KMS-11 (cell line): ENCODE measurements around the gene MAPRE3.

Experiments
- H2AFZ ChIP-seq: fragments of 200-600 bp; sonication (generic); 2 replicates; pipeline ENCODE4 v1.6.1; 2016; ENCODE audit warnings: antibody characterized with exemption, mixed run types, low read depth
- H3K27ac ChIP-seq: fragments of 200-600 bp; sonication (generic); 2 replicates; pipeline ENCODE4 v1.6.1; 2016; ENCODE audit warnings: mild to moderate bottlenecking, mixed run types
- H3K27me3 ChIP-seq: fragments of 200-600 bp; sonication (generic); 2 replicates; pipeline ENCODE4 v1.6.1; 2017; ENCODE audit warnings: mild to moderate bottlenecking, low read depth, mixed run types, moderate library complexity; ENCODE audit not compliant: insufficient read depth
- H3K36me3 ChIP-seq: fragments of 200-600 bp; sonication (generic); 2 replicates; pipeline ENCODE4 v1.6.1; 2017; ENCODE audit warnings: mild to moderate bottlenecking, mixed run types; ENCODE audit not compliant: insufficient read depth
- H3K4me1 ChIP-seq: fragments of 200-600 bp; sonication (generic); 2 replicates; pipeline ENCODE4 v1.6.1; 2016; ENCODE audit warnings: mild to moderate bottlenecking, low read depth, mixed run types; ENCODE audit not compliant: poor library complexity, severe bottlenecking
- H3K4me2 ChIP-seq: fragments of 200-600 bp; sonication (generic); 2 replicates; pipeline ENCODE4 v1.7.0; 2016; ENCODE audit warnings: mild to moderate bottlenecking, mixed run types
- H3K4me3 ChIP-seq: fragments of 200-600 bp; sonication (generic); IDR thresholded peaks from 2 replicates; pipeline ENCODE4 v1.6.1; 2017; ENCODE audit warnings: low read depth, low read length, mixed read lengths; ENCODE audit not compliant: insufficient read depth
- H3K79me2 ChIP-seq: fragments of 200-600 bp; sonication (generic); 2 replicates; pipeline ENCODE4 v1.6.1; 2016; ENCODE audit warnings: low read depth, mixed run types; ENCODE audit not compliant: insufficient read depth
- H3K9ac ChIP-seq: fragments of 200-600 bp; sonication (generic); 2 replicates; pipeline ENCODE4 v1.6.1; 2016; ENCODE audit warnings: mild to moderate bottlenecking, mixed run types
- H4K20me1 ChIP-seq: fragments of 200-600 bp; sonication (generic); 2 replicates; pipeline ENCODE4 v1.6.1; 2016; ENCODE audit warnings: mild to moderate bottlenecking, mixed run types; ENCODE audit not compliant: insufficient read depth
- CTCF ChIP-seq: fragments of 200-600 bp; sonication (generic); conservative IDR thresholded peaks from 2 replicates; pipeline ENCODE4 v1.6.1; 2017; ENCODE audit warnings: low read depth, mild to moderate bottlenecking, antibody characterized with exemption, low read length, moderate library complexity, mixed read lengths

MAPRE3 gene

GRCh38 chr2:27069961-27070618 is 99.7 kb downstream of the MAPRE3 start:
- peak overlapping the region; percentile 84 for H3K4me2 ChIP-seq
- peaks cover 20% of the 10 kb centered on the region for H3K79me2 ChIP-seq
- H3K27ac ChIP-seq = no peak overlapping the region
- H2AFZ ChIP-seq = no peak overlapping the region
- H3K27me3 ChIP-seq = no peaks in the 10 kb centered on the region
- no peaks in the 10 kb centered on the region for H4K20me1 ChIP-seq
- H3K36me3 ChIP-seq = no peaks in the 10 kb centered on the region
- H3K4me1 ChIP-seq = peaks cover 23% of the 10 kb centered on the region
- H3K9ac ChIP-seq = no peak overlapping the region
- H3K4me3 ChIP-seq = no peak overlapping the region
- no peak for TF ChIP-seq CTCF

DNA sequence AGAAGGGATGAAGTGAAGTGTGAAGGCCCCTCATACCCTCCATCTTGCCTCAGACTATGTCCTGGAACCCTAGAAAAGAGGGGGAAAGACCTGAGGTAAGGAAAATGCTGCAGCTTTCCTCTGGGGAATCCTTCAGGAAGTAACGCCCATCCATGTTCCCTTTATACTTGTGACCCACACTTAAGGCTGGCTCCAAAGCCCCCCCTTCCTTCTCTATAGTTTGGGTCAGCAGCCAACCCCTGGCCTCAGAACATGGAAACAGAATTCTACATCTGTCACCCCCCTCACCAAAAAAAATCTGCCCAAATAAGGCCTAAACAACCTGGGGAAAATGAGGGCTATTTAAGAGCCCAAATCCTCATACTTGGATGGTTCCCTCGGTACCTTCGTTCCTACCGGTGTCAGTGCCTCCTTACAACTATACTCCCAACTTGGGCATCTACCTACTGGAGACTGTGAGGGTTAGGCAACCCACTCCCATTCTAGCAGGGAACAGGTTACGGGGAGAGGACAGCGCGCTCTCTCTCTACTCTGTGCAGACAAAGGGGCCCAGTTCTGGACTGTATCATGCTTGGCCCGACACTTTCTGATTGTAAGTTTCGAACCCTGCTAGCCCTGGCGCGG is 100.3 kb downstream of the MAPRE3 start:
- Histone ChIP-seq H3K36me3 (no peaks in the 10 kb centered on the region), H3K27me3 (no peaks in the 10 kb centered on the region), H3K4me2 (peak overlapping the region; percentile 84), H2AFZ (peak overlapping the region; percentile 69), H4K20me1 (no peaks in the 10 kb centered on the region), H3K79me2 (peaks cover 20% of the 10 kb centered on the region), H3K4me1 (peaks cover 29% of the 10 kb centered on the region), H3K9ac (peak overlapping the region; percentile 45), H3K27ac (peak overlapping the region; percentile 16; the same call in 1 of the 2 replicates), H3K4me3 (peak overlapping the region; percentile 67)
- no peak for TF ChIP-seq CTCF

- H3K79me2 ChIP-seq = peaks cover 20% of the 10 kb centered on the region
These were observed 101.0 kb downstream of the MAPRE3 start, which contains the start of gene OST4 for GRCh38 chr2:27071277-27071989. OST4 (minus strand) TSS chr2:27071654.

More at GRCh38 chr2:27071277-27071989, 101.0 kb downstream of the MAPRE3 start, which contains the start of gene OST4:
- Histone ChIP-seq H3K27ac (peak within 1 kb of the TSS; percentile 16), H3K27me3 (no peaks in the 10 kb centered on the region), H3K4me3 (peak within 1 kb of the TSS; percentile 67), H3K4me2 (peak within 1 kb of the TSS; percentile 84), H3K4me1 (peaks cover 29% of the 10 kb centered on the region), H3K9ac (peak within 1 kb of the TSS; percentile 45), H3K36me3 (no peaks in the 10 kb centered on the region), H2AFZ (peak within 1 kb of the TSS; percentile 86), H4K20me1 (no peaks in the 10 kb centered on the region)
- no peak for TF ChIP-seq CTCF
